GM19397 (cell line): ENCODE data around the gene GALNT18.

ENCODE experiments used
- ATAC-seq: cut with Tn5 transposase; IDR thresholded peaks from one replicate; pipeline ENCODE4 v1.9.1; 2021; ENCODE audit warnings: mild to moderate bottlenecking, moderate library complexity; ENCODE audit not compliant: unreplicated experiment

The GALNT18 gene

GRCh38 chr11:11414996-11415395 lies 206.8 kb downstream of the GALNT18 start:
- ATAC-seq, result no peak

- no peak for ATAC-seq
Observed at GRCh38 chr11:11413776-11414175, 208.0 kb downstream of the GALNT18 start.

GRCh38 chr11:11411401-11411985 lies 210.3 kb downstream of the GALNT18 start:
- ATAC-seq, result no peak

GRCh38 chr11:11409901-11410300 lies 211.9 kb downstream of the GALNT18 start:
- no peak for ATAC-seq

GRCh38 chr11:11409224-11409623 lies 212.6 kb downstream of the GALNT18 start:
- no peak for ATAC-seq

- ATAC-seq, result no peak
Observed at GRCh38 chr11:11408436-11409221, 213.2 kb downstream of the GALNT18 start.

GRCh38 chr11:11407763-11408084 lies 214.1 kb downstream of the GALNT18 start:
- ATAC-seq, result no peak

GRCh38 chr11:11407065-11407762 lies 214.6 kb downstream of the GALNT18 start:
- ATAC-seq, result no peak

- no peak for ATAC-seq
Observed at GRCh38 chr11:11406652-11407051, 215.2 kb downstream of the GALNT18 start.

- no peak for ATAC-seq
Observed at GRCh38 chr11:11403763-11404725, 217.8 kb downstream of the GALNT18 start.

GRCh38 chr11:11401960-11402535 lies 219.8 kb downstream of the GALNT18 start:
- ATAC-seq, result no peak

GRCh38 chr11:11400635-11401232 lies 221.1 kb downstream of the GALNT18 start:
- ATAC-seq, result no peak

GRCh38 chr11:11400121-11400520 lies 221.7 kb downstream of the GALNT18 start:
- ATAC-seq, result no peak

- ATAC-seq, result no peak
Observed at GRCh38 chr11:11397781-11398180, 224.0 kb downstream of the GALNT18 start.

- no peak for ATAC-seq
Observed at GRCh38 chr11:11397036-11397415, 224.8 kb downstream of the GALNT18 start.

- ATAC-seq, result no peak
Observed at GRCh38 chr11:11396301-11397035, 225.3 kb downstream of the GALNT18 start.

GRCh38 chr11:11395126-11395525 lies 226.7 kb downstream of the GALNT18 start:
- ATAC-seq, result no peak

GRCh38 chr11:11394241-11394640 lies 227.6 kb downstream of the GALNT18 start:
- ATAC-seq, result no peak

GRCh38 chr11:11391796-11392463 lies 229.9 kb downstream of the GALNT18 start:
- no peak for ATAC-seq
